ENCODE data around the gene LRP3. TPM values are rescaled to one million over a fixed set of nuclear protein-coding genes. Genes with fewer than 3 reads are reported as not detected.

Gene LRP3
- total and polyA plus RNA-seq, 12 donors: 1.4 to 92.8 (median 52.2) TPM

- no peaks in the 10 kb centered on the region for H3K27me3 ChIP-seq
- no peak overlapping the region for H3K27ac ChIP-seq
- WGBS, 4 donors: 60 to 77% (median 73%) methylated on average over 7 to 17 of the region's 17 CpGs
- no peaks in the 10 kb centered on the region for H3K36me3 ChIP-seq (replicated peaks in 1 of 2)
- DNase-seq: no peak
- H3K9me3 ChIP-seq (replicated peaks in 1 of 3): no peaks in the 10 kb centered on the region
- intact Hi-C loops (cut with DNase I): no loop called here
- no peak overlapping the region for H3K4me3 ChIP-seq
- peaks cover 0 to 14% of the 10 kb centered on the region in 2 donors for H3K4me1 ChIP-seq (replicated peaks in 1 of 2)
- no peak for TF ChIP-seq CTCF (IDR thresholded peaks at IDR 0.05)
- no peak for TF ChIP-seq POLR2A (IDR thresholded peaks at IDR 0.05)
These were observed 57.5 kb downstream of the LRP3 start for GRCh38 chr19:33251526-33252090.

DNA sequence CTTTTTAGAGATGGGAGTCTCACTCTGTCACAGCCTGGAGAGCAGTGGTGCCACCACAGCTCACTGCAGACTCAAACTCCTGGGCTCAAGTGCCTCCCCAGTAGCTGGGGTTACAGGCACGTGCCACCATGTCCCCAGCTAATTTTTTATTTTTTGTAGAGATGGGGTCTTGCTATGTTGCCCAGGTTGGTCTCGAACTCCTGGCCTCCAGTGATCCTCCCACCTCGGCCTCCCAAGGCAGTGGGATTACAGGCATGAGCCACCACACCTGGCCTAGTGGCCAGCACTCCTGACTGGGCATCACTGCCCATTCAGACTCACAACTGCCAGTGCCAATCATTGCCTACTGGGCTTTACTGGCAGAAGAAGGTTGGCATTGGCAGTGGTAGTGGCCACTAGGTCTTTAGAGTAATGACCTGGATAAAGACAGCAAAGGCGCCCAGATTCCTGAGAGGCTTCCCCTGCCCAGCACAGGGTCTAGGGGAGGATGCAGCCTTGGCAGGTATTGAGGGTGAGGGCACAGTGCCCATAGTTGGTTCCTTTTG, 58.4 kb downstream of the LRP3 start:
- Histone ChIP-seq H3K27me3 (no peaks in the 10 kb centered on the region), H3K4me3 (no peak overlapping the region), H3K27ac (no peak overlapping the region), H3K4me1 (replicated peaks in 1 of 2) (peaks cover 0 to 14% of the 10 kb centered on the region in 2 donors), H3K36me3 (replicated peaks in 1 of 2) (no peaks in the 10 kb centered on the region), H3K9me3 (replicated peaks in 1 of 3) (no peaks in the 10 kb centered on the region)
- no peak for DNase-seq
- intact Hi-C loops (cut with DNase I): no loop called here
- TF ChIP-seq CTCF (IDR thresholded peaks at IDR 0.05) (no peak), POLR2A (IDR thresholded peaks at IDR 0.05) (no peak)
- WGBS, 4 donors: 86 to 98% (median 89%) methylated on average over 4 of the region's 4 CpGs

DNA sequence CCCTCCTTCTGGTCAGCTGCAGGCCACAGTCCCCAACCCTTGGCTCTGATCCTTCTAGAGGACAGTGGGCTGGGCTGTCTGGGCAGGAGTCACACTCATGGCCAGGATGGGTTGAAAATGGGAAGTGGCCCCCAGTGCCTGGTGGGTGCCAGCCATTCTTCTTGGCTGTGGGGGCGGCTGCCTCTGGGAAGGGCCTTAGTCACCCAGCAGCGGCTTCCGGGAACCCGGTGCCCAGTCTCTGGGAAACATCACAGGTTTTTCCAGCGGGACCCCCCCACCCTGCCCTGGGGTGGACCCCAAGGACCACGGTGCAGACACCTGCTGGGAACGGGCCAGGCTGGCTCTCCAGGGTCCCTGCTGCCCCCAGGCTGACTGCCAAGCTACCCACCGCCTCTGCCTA, 58.8 kb downstream of the LRP3 start:
- H3K4me1 ChIP-seq (replicated peaks in 1 of 2): peaks cover 0 to 14% of the 10 kb centered on the region in 2 donors
- DNase-seq: no peak
- H3K4me3 ChIP-seq: no peak overlapping the region
- intact Hi-C loops (cut with DNase I): no loop called here
- H3K36me3 ChIP-seq (replicated peaks in 1 of 2): no peaks in the 10 kb centered on the region
- no peaks in the 10 kb centered on the region for H3K27me3 ChIP-seq
- H3K9me3 ChIP-seq (replicated peaks in 1 of 3): no peaks in the 10 kb centered on the region
- 76 to 83% (median 80%) methylated on average over 1 to 8 of the region's 8 CpGs for WGBS, 4 donors
- no peak for TF ChIP-seq CTCF (IDR thresholded peaks at IDR 0.05)
- no peak for TF ChIP-seq POLR2A (IDR thresholded peaks at IDR 0.05)
- no peak overlapping the region for H3K27ac ChIP-seq

- no peaks in the 10 kb centered on the region for H3K36me3 ChIP-seq (replicated peaks in 1 of 2)
- H3K4me1 ChIP-seq (replicated peaks in 1 of 2): peaks cover 0 to under 1% of the 10 kb centered on the region in 2 donors
- no peak overlapping the region for H3K27ac ChIP-seq
- no peaks in the 10 kb centered on the region for H3K27me3 ChIP-seq
- DNase-seq: no peak
- H3K4me3 ChIP-seq: no peak overlapping the region
- WGBS, 4 donors: 74 to 88% (median 78%) methylated on average over 10 to 13 of the region's 13 CpGs
- intact Hi-C loops (cut with DNase I): no loop called here
- TF ChIP-seq CTCF (IDR thresholded peaks at IDR 0.05) (no peak), POLR2A (IDR thresholded peaks at IDR 0.05) (no peak)
- no peaks in the 10 kb centered on the region for H3K9me3 ChIP-seq (replicated peaks in 1 of 3)
These were observed 60.2 kb downstream of the LRP3 start for GRCh38 chr19:33254245-33254824.

Measured in adrenal gland (tissue), 12 donors.